Measurements from ENCODE around the gene TENT4A. TPM values are rescaled to one million over a fixed set of nuclear protein-coding genes. Genes with fewer than 3 reads are reported as not detected.

The TENT4A gene
- total RNA-seq, 1 experiment from 2014 or later, result 25.6 TPM

DNA sequence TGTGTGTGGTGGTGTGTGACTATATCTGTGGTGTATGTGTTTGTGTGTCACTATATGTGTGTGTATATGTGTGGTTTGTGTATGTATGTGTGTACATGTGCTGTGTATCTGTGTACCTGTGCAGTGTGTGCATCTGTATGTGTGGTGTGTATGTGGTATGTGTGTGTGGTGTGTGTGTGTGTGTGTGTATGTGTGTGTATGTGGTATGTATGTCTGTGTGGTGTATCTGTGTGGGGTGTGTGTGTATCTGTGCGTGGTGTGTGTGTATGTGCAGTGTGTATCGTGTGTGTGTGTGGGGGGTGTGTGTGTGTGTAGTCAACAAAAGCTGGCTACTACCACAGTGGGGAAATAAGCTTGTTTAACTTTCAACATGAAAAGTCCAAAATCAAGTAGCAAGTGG lies 31.6 kb upstream of the TENT4A start:
- no peak overlapping the region for H3K56ac ChIP-seq (ENCODE audit: insufficient read length, low read depth, low read length)
- H3K4me1 ChIP-seq (ENCODE audit: insufficient read depth, low read length), result no peaks in the 10 kb centered on the region
- no peak overlapping the region for H3K23ac ChIP-seq (ENCODE audit: insufficient read length, low read depth, low read length)
- no peak overlapping the region for H3K27ac ChIP-seq (ENCODE audit: insufficient read length, low read depth, low read length)
- no peak overlapping the region for H3K9ac ChIP-seq (ENCODE audit: extremely low read depth, insufficient read length, low read length)
- Mint-ChIP-seq H3K4me1 (peaks cover 2% of the 10 kb centered on the region in 2 experiments; a peak in 3 of 4 replicates), H3K27me3 (ENCODE audit: low read depth) (peaks cover 43% of the 10 kb centered on the region), H3K27ac (no peak overlapping the region), H3K9me3 (peaks cover under 1 to 1% of the 10 kb centered on the region in 2 experiments; a peak in 3 of 5 replicates), H3K36me3 (ENCODE audit: insufficient read depth in 1 of 3, low read depth in 3 of 3) (peaks cover 0 to 5% (median 0%) of the 10 kb centered on the region in 3 experiments; a peak in 3 of 7 replicates), H3K4me3 (no peak overlapping the region)
- H3K18ac ChIP-seq (ENCODE audit: insufficient read length, low read depth, low read length), result no peak overlapping the region
- no peak overlapping the region for H2BK20ac ChIP-seq (ENCODE audit: low read depth, low read length, poor library complexity, severe bottlenecking)
- no peaks in the 10 kb centered on the region for H3K79me2 ChIP-seq (ENCODE audit: insufficient read depth, low read length)
- no peak overlapping the region for H3K4me2 ChIP-seq (ENCODE audit: insufficient read depth, insufficient read length, low read length)
- no peak overlapping the region for H4K91ac ChIP-seq (ENCODE audit: insufficient read length, low read depth, low read length)
- H2BK120ac ChIP-seq (ENCODE audit: low read depth, low read length, poor library complexity, severe bottlenecking), result no peak overlapping the region
- no peaks in the 10 kb centered on the region for H3K9me3 ChIP-seq (ENCODE audit: control insufficient read depth, low read depth, low read length)
- no peaks in the 10 kb centered on the region for H3K23me2 ChIP-seq (ENCODE audit: insufficient read length, low read depth, low read length, poor library complexity, severe bottlenecking)
- H4K8ac ChIP-seq (replicated peaks; ENCODE audit: insufficient read length, low read depth, low read length), result no peak overlapping the region
- no peak overlapping the region for H3K14ac ChIP-seq (ENCODE audit: insufficient read depth, low read length)
- H3K27me3 ChIP-seq (ENCODE audit: insufficient read depth, low read length), result no peaks in the 10 kb centered on the region; the same call in 1 of the 2 replicates
- no peak overlapping the region for H4K5ac ChIP-seq (ENCODE audit: insufficient read length, low read depth, low read length)
- H3K4ac ChIP-seq (ENCODE audit: low read depth, low read length), result no peak overlapping the region
- no peaks in the 10 kb centered on the region for H3K79me1 ChIP-seq (ENCODE audit: insufficient read depth, low read depth, low read length, poor library complexity, severe bottlenecking)
- H3T11ph ChIP-seq (ENCODE audit: low read length), result no peak overlapping the region
- DNase-seq, result no peak
- H2BK5ac ChIP-seq (ENCODE audit: insufficient read length, low read length), result no peak overlapping the region
- H4K20me1 ChIP-seq (ENCODE audit: control insufficient read depth, insufficient read depth, insufficient read length), result no peaks in the 10 kb centered on the region
- no peak overlapping the region for H2AFZ ChIP-seq (ENCODE audit: low read length)
- TF ChIP-seq, protein P1, sequence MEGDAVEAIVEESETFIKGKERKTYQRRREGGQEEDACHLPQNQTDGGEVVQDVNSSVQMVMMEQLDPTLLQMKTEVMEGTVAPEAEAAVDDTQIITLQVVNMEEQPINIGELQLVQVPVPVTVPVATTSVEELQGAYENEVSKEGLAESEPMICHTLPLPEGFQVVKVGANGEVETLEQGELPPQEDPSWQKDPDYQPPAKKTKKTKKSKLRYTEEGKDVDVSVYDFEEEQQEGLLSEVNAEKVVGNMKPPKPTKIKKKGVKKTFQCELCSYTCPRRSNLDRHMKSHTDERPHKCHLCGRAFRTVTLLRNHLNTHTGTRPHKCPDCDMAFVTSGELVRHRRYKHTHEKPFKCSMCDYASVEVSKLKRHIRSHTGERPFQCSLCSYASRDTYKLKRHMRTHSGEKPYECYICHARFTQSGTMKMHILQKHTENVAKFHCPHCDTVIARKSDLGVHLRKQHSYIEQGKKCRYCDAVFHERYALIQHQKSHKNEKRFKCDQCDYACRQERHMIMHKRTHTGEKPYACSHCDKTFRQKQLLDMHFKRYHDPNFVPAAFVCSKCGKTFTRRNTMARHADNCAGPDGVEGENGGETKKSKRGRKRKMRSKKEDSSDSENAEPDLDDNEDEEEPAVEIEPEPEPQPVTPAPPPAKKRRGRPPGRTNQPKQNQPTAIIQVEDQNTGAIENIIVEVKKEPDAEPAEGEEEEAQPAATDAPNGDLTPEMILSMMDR (conservative IDR thresholded peaks at IDR 0.05), result no peak
- WGBS (ENCODE audit: extremely low coverage, insufficient read length, low lambda C conversion rate), result no CpG with 5 or more reads among the region's 2 CpGs
- H2AK5ac ChIP-seq (ENCODE audit: insufficient read length, low read length), result no peak overlapping the region
- no peak overlapping the region for H2BK15ac ChIP-seq (ENCODE audit: low read depth, low read length)
- no peak overlapping the region for H2BK12ac ChIP-seq (ENCODE audit: insufficient read length, low read depth, low read length)
